Stimulated activated CD4-positive, alpha-beta T cell treated with anti-CD3 and anti-CD28 coated beads, TNF-alpha, amount 100 ng/mL, for 1 hour (primary cell): ENCODE measurements around the gene SNRK.

ENCODE experiments used
- DNase-seq, 3 donors: peaks; one replicate each; pipeline ENCODE4 v3.0.0-alpha.2; 2020; ENCODE audit warnings: low read depth in 3 of 3, low spot score in 1 of 3

SNRK gene

DNA sequence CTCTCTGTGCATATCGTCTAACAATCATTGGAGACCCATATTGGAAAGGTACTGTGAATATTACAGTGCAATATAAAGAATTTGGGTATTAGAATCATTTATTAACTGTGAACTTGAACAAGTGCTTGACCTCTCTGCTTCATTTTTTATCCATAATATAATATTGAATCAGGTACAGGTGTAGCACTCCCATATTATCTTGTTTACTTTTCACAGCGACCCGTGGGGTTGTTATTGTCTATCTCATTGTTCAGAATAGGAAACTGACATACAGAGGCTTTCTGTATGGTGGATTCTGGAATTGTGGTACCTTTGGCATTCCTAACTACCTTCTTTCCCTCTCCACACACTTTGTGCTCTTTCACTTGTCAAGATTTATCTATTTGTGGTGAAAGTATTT lies 17.8 kb downstream of the SNRK start:
- DNase-seq, result no peak

DNA sequence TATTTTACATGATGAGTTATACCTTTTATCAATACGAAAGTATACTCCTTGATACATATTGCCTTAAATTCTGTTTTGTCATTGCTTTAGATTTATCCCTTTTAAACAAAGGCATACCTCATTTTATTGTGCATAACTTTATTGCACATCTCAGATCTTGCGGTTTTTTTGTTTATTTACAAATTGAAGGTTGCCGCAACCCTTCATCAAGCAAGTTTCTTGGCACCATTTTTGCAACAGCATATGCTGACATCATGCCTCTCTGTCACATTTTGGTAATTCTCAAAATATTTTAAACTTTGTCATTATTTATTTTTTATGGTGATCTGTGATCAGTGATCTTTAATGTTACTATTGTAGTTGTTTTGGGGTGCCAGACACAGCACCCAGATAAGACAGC lies 20.9 kb downstream of the SNRK start:
- DNase-seq, result no peak

DNA sequence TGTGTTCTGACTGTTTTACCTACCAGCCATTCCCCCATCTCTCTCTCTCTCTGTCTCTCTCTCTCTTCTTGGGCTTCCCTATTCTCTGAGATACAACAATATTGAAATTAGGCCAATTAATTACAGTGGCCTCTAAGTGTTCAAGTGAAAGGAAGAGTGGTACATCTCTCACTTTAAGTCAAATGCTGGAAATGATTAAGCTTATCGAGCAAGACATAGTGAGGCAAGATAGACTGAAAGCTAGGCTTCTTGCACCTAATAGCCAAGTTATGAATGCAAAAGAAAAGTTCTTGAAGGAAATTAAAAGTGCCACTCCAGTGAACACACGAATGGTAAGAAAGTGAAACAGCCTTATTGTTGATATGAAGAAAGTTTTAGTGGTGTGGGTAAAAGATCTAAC lies 21.3 kb downstream of the SNRK start:
- no peak for DNase-seq

DNA sequence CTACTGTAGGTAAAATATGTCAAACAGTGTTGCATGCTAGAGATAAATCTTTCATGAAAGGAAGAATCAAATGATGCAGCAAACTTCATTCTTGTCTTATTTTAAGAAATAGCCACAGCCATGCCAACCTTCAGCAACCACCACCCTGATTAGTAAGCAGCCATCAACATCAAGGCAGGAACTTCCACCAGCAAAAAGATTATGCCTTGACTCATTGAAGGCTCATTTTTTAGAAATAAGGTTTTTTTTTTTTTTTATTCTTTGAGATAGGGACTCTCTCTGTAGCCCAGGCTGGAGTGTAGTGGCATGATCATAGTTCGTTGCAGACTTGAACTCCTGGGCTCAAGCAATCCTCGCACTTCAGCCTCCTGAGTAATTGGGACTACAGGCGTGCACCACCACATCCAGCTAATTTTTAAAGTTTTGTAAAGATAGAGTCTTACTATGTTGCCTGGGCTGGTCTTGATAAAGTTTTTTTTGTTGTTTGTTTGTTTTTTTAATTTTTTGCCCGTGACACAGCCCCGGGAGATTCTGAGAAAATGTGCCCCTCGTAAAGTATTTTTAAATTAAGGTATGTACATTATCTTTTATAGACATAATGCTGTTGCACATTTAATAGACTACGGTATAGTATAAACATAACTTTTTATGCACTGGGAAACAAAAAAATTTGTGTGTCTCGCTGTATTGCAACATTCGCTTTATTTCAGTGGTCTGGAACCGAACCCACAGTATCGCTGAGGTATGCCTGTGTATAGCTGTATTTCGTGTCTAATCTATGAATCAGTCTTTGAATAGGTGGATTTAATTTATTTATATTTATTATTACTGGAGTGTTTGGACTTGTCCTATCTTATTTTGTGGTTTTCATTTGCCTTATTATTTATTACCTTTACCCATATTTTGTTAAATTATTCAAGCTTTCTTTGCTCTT lies 23.3 kb downstream of the SNRK start:
- no peak for DNase-seq

DNA sequence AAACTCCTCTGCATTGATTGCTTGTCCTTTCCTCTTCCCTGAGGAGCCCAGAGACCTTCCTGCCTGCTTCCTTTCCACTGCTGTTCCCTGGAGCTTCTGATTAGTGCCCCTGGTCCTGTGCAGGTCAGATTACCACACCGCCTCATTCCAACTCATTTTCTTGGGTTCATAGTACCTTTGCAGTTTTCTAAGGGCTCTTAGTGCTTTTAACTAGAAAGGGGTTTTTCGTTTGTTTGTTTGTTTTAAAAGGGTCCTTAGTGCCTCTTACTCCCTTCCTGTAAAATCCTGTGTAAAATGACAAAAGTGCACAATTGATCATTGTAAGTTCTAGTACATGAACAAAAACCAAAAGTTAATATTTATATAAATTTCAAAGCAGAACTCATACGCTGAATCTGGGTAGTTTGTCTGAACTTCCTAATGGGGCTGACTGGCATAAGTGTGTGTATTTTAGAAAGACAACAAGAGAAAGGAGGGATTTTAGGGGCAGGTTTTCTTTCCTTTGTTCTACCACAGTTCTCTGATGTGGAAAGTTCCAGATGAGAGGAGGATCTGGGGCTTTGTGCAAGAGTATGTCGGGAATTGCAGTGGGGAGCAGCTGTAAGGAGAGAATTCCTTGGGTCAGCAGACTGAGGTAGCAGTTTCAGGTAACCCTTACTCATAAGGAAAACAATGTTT lies 30.6 kb downstream of the SNRK start:
- DNase-seq, result no peak

DNA sequence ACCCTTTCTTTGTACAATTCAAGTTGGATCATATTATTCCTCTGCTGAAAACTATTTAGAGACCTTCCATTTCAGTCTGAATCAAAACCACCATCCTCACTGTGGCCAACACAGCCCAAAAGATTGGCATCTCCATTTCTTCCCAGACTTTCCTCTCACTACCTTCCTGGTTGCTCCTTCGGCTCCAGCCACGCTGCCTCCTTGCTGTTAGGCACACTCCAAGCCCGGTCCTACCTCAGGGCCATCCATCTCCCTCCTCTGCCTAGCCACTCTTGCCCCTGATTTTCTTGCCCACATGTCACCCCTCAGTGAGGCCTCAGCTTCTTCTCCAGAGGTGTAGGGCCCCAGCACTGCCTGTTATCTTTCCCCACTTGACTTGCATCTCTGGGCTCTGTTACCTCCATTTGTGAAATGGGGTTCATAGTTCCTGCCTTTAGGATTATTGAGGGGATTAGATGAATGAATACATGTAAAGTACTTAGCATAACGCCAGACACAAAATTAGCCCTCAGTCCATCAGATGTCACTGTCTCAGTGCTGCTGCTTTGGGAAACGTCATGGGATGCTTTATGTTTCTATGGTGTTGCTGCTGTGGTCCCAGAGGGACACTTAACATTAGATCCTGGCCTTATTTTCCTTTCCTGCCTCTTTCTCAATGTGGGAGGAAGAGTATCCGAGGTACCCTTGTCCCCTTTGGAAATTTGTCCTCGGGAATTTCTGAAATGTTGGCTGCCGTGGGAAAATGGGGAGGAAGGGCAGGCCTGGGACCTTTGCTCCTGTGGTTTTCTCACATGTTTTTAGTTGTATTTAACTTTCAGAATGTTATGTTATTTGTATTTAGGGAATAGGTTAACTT lies 31.3 kb downstream of the SNRK start:
- no peak for DNase-seq

DNA sequence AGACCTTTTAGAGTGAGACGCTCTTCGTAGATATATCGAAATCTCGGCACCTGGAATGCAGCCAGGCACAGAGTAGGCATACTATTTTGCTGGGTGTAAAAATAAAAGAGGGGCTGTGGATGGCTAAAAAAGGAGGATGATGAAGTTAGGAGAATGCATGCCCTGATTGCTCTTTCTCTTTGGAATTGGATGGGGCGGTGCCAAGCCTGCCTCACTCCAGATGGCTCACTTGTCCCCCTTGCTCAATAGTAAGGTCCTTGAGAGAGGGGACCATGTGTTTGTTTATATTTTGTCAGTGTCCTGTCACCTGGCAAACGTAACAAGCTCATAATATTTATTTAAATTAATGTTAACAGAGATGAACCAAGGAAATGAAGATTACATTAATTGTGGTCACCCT lies 33.0 kb downstream of the SNRK start:
- no peak for DNase-seq

DNA sequence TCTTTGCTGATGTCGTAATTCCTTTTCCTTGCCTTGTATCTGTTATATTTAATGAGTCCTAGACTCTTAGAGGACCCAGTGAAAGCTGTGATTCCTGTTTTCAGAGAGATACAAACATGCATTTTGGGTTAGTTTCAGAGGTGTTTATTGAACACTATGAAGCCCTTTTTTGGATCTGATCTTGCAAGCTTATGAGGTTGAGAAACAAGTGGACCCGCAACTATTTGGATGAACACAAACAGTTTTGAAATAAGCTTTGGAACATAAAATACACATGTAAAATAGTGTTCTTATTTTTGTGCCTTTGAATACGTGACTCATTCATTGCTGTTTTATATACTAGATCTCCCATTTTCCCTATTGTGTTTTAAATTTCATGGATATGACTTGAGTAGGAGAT lies 33.5 kb downstream of the SNRK start:
- DNase-seq, result no peak

DNA sequence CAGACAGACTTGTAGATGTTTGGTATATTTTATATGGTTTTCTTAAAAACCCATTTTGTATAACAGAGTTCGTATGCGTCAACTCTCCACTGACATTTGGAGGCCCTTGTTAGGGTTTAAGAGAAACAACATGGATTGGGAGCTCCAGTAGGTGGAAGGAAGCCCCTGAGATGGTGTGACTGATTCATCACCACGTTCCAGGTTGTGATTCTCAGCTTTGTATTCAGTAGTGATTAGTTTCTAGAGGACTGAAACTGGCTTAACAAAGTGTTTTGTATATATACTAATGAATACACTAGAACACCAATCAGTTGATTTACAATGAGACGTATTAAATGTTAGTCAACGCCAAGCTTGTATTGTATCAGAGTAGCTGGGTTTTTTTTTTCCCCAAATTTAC lies 33.9 kb downstream of the SNRK start:
- no peak for DNase-seq

DNA sequence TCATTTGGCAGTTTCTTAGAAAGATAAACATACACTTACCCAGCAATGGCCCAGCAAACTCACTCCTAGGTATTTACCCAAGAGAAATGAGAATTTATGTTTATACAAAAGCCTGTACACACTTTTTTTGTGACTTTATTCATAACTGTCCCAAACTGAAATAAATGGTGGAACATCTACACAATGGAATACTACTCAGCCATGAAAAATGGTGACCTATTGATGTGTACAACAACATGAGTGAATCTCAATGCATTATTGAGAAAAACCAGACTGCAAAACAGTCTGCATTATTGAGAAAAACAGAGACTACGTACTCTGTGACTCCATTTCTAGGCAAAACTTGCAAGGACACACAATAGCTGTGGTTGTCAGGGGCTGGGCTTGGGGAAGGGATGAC lies 37.2 kb downstream of the SNRK start:
- no peak for DNase-seq

DNA sequence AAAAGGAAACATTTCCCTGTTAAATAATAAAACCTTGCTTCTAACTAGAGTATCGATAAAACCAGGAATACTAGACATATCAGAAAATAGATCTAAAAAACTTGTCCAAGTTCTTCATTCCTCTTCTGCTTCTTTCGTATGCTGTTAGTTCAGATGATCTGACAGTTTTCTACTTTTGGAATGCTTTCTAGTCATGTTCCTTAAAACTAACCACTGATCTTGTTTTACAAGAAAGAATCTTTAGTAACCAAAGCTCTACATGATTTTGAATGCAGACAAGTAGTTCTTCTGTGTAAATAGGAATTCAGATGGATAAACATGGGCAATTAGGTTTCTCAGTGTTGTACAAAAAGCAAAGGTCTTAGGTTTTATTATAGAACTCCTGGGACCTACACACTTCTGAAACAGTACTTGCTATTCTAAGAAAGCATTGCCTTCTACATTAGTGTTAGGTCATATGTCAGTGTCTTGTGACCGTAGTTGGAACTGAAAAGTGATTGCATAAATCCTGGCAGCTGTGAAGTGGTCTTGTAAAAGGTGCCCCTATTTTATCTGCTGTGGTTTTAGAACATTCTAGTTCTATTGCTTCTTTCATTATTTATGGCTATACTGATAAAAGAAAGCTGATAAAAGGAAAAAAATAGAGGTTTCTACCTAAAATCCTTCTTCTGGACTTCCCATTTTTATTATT lies 40.7 kb downstream of the SNRK start:
- DNase-seq, result no peak

DNA sequence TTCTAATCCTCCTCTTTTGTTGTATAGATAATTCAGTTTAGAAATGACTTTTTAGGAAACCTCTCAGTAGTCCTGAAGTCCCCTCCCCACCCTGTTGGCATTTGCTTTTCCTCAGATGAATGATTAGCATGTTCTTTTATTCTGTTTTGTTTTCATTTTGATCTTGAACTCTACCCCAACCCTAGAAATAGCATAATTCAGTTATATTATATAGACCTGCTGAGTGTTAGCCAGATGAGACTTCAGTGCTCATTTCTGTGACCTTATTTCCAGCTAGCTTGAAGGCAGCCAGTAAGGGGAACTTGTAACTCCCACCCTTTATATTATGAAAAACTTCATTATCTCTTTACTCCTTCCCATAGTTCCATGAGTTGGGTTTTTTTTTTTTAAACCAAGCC lies 41.2 kb downstream of the SNRK start:
- no peak for DNase-seq

DNA sequence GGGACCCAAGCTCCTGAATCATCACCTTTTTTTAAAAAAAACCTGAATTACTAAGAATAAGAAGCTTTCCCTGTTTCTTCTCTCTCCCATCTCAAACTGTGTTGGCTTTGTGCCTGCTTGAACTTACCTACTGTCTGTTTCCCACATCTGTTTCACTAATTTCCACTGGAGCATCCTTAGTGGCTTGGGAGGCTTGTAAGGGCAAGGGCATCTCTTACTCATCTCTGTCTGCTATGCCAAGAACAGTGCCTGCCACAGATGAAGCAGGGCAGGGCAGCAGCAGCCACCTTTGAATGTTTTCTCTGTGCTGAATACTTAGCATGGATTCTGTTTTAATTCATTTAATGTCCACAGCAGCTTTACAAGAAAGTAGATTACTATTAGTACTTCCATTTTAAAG lies 42.3 kb downstream of the SNRK start:
- no peak for DNase-seq

DNA sequence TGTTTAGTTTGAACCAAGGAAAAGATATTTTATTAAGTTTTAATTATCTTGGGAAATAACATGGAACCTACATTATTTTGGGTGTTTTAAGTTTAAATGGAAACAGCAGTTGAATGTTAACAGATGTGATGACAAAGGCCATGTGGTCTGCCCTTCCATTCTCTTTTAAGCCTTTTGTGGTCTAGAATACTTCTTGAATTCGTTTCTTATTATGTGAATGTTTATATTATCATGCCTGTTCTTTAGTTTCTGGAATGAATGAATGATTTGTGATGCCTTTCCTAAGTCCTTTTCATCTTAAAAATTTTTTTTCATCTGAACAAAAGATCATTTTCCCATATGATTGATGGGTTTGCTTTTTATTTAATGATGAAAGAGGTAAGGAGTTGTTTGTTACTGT lies 44.6 kb downstream of the SNRK start:
- no peak for DNase-seq

DNA sequence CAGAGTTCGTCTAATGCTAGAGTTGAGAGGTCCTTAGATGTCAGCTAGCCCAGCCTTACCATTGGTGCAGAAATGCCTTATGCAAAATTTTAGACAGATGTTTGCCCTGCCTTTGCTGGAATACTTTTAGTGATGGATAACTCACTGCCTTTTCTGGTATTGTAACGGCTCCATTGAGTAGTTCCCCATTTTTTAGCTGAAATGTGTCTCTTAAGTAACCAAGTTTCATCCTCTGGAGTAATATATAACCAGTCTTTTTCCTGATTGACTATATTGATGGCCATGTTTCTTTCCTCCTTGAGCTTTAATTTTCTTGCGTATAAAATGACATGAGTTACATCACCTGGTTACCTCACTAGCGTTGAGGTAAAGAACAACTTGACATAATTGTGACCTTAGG lies 45.0 kb downstream of the SNRK start:
- no peak for DNase-seq

DNA sequence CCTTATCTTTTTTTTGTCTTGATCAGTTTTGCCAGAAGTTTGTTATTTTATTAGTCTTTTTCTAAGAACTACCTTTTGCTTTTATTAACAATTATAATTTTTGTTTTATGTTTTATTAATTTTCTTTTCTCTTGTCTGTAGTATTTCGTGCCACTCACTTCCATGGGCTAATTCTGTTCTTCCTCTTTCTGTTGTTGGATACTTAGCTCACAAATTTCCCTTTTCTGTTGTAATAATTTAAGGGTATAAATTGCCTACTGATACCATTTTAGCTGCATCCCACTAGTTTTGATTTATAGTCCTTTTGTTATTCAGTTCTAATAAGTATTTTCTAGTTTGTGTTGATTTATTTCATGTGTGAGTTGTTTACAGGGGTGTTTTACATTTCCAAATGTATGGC lies 48.6 kb downstream of the SNRK start:
- DNase-seq, result no peak

DNA sequence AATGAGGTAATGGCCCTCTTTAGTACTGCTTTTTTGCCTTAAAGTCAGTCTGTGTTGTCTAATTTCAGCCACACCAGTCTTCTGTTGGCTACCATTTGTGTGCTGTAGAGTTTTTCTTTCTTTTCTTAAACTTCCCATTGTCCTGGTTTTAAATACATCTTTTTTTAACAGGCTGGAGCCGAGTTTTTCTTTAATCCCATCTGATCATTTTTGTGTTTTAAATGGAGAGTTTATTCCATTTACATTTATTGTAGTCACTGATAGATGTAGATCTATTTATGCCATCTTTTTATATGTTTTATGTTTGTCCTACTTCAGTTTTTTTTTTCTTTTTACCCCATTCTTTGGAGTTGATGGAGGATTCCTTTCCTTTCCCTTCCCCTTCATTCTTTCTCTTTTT lies 49.5 kb downstream of the SNRK start:
- DNase-seq, result no peak

DNA sequence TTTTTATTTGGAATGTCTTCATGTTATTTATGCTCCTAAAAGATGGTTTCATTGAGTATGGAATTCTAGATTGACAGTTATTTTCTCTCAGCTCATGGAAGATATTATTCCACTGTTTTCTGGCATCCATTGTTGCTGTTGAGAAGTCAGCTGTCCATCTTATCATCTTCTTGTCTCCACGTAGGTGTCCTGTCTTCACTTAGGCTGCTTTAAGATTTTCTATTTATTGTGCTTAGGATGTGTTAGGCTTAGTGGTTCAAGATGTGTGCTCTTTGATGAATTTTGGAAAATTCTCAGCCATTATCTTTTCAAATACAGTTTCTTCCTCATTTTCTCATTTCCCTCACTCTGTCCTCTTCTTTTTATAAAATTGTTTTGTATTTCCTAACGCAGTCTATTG lies 52.0 kb downstream of the SNRK start:
- DNase-seq, result no peak

DNA sequence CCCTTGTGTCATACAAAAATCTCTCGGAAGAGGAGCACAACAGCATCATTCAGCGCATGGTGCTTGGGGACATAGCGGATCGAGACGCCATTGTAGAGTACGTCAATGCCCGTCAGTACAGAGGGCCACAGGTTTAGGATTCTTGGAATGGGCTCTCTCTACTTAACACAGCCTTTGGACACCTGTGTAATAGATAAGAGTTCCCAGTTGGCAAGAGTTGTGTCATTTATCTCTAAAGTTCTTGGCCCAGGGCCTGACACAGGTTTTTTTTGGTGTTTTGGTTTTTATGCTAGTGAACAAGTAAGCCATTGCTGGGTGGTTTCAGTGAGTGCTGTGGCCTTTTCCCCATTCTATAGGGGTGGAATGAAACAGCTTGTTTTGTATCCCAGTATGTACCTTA lies 54.1 kb downstream of the SNRK start:
- no peak for DNase-seq

DNA sequence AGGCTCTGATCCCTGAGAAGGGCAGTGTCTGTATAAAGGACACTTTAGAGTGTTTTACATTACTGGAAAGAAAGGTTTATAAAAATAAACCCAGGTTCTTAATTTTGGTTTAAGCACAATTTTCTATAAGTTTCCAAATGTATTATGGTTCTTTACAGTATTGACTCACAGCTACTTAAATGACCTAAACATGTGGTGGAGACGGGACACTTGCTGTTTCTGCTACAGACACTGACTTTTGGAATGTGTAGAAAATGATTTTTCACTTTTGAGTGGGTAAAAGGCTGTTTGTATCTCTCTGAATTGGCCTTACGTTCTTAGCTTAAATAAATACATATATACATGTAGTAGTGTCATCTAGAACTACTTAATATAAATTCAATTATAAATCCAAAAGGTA lies 55.4 kb downstream of the SNRK start:
- DNase-seq, result no peak

DNA sequence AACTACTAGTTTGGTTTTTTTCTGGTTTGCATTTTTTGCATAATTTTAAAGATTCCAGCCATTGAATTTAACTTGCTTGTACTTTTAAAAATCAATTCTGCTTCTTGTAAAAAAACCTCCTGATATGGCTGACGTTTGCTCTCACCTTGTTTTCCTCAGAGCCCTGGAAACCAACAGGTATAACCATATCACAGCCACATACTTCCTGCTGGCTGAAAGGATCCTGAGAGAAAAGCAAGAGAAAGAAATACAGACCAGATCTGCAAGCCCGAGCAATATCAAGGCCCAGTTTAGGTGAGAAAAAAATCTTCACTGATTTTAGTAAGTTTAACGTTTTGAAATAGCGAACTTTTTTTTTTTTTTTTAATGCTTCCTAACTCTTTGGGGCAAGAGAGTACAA lies 56.8 kb downstream of the SNRK start:
- DNase-seq, result no peak
